Measurements from ENCODE around the gene FBXW10.
"Not testable (repeated sequence)": the region's sequence is repeated elsewhere in the genome, so short reads cannot be mapped to it uniquely, and the experiment has no call there.

Gene FBXW10

GRCh38 chr17:18780991-18781718 lies 37.3 kb downstream of the FBXW10 start, which contains the start of gene TVP23B:
Gene TVP23B, plus strand, starts transcription at chr17:18781183. Its CDS starts 111 bp downstream, at chr17:18781294.
- H3K36me3 Mint-ChIP-seq, H3K9me3 Mint-ChIP-seq, H3K27me3 Mint-ChIP-seq, CTCF ChIA-PET: not testable (repeated sequence)
- Mint-ChIP-seq H3K4me3 (peak within 1 kb of the TSS; percentile 92), H3K4me1 (peaks cover 17% of the 10 kb centered on the region), H3K27ac (peak within 1 kb of the TSS; percentile 97)
- DNase-seq: peak; percentile 97

DNA sequence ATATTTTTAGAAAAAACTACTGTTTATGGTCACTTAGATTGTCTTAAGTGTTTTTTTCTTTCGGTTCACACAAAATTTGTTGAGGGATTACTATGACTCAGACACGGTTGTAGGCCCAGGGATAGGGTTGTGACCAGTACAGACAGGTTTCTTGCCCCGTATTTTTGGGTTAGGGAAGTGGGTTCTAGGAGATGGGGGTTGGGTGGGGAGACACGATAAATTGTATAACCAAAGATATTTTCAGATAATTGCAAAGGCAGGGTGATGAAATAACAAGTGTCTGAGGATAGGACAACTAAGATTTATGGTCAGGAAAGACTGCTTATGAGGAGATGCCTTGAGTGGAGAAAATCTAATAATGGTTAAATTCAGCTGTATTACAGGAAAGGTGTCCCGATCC lies 38.0 kb downstream of the FBXW10 start:
- H3K36me3 Mint-ChIP-seq, H3K27me3 Mint-ChIP-seq, DNase-seq, H3K9me3 Mint-ChIP-seq, CTCF ChIA-PET: not testable (repeated sequence)
- peaks cover 17% of the 10 kb centered on the region for H3K4me1 Mint-ChIP-seq
- peak overlapping the region; percentile 81 for H3K27ac Mint-ChIP-seq
- peak overlapping the region; percentile 71 for H3K4me3 Mint-ChIP-seq

DNA sequence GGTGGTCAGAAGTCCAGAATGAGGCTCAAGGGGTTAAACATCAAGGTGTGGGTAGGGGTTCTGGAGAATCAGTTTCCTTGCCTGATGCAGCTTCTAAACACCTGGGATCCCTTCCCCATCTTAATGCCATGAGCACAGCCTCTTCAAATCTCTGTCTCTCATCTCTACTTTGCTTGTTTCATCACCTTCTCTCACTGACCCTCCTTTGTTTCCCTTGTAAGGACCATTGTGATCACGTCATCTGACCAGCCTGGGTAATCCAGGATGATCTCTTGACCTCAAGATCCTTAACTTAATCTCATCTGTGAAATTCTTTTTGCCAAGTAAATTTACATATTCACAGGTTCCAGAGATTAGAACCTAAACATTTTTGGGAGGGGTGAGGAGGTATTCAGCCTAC lies 42.1 kb downstream of the FBXW10 start:
- H3K36me3 Mint-ChIP-seq, CTCF ChIA-PET, DNase-seq, H3K9me3 Mint-ChIP-seq, H3K27ac Mint-ChIP-seq, H3K27me3 Mint-ChIP-seq, H3K4me3 Mint-ChIP-seq: not testable (repeated sequence)
- peaks cover 19% of the 10 kb centered on the region for H3K4me1 Mint-ChIP-seq

GRCh38 chr17:18786890-18787289 lies 43.0 kb downstream of the FBXW10 start:
- H3K27me3 Mint-ChIP-seq, H3K36me3 Mint-ChIP-seq, H3K27ac Mint-ChIP-seq, H3K9me3 Mint-ChIP-seq, H3K4me3 Mint-ChIP-seq, DNase-seq, CTCF ChIA-PET: not testable (repeated sequence)
- H3K4me1 Mint-ChIP-seq: peaks cover 19% of the 10 kb centered on the region

DNA sequence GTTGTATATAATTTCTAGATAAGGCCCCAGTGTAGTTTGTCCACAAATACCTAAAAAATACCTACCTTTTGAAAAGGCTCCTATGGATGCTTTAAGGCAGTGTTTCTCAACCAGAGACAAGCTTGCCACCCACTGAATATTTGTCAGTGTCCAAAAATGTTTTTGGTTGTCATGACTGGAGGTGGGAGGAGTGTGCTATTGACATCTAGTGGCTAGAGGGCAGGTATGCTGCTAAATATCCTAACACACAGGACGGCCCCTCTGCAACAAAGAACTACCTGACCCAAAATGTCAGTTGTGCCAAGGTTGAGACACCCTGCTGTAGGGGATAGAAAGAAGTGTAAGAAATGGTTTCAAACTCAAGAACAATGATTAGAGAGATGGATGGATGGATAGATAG lies 47.5 kb downstream of the FBXW10 start:
- DNase-seq, H3K4me1 Mint-ChIP-seq, H3K36me3 Mint-ChIP-seq, CTCF ChIA-PET, H3K9me3 Mint-ChIP-seq, H3K4me3 Mint-ChIP-seq, H3K27ac Mint-ChIP-seq, H3K27me3 Mint-ChIP-seq: not testable (repeated sequence)

DNA sequence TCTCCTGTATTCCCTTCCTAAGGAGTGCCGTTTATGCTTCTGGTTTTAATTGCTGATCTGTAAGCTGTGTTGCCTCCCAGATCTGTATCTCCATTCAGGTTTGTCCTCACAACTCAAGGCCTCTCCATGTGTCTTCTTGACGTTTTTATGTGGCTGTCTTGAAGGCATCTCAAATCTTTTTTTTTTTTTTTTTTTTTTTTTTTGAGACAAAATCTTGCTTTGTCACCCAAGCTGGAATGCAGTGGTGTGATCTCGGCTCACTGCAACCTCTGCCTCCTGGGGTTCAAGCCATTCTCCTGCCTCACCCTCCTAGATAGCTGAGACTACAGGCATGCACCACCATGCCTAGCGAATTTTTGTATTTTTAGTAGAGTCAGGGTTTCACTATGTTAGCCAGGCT lies 51.0 kb downstream of the FBXW10 start:
- H3K27me3 Mint-ChIP-seq, H3K4me3 Mint-ChIP-seq, DNase-seq, CTCF ChIA-PET, H3K9me3 Mint-ChIP-seq, H3K4me1 Mint-ChIP-seq, H3K27ac Mint-ChIP-seq: not testable (repeated sequence)
- peaks cover 20% of the 10 kb centered on the region for H3K36me3 Mint-ChIP-seq

DNA sequence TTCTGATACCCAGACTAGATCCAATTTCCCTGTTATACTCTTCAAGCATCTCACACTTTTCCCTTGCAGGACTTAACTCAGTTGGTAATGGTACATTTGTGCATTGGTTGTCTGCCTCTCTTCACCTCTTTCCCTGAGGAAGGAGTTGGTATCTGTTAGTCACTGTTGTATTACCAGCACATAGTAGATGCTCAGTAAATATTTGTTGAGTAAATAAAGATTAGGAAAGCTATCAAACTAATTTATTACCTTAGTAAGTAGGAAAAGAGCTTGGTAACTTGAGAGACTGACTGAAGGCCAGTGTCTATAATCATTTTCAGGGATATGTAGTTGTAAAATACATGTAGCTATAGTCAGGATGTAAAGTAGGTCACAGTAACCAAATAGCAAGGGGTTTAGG lies 53.0 kb downstream of the FBXW10 start:
- CTCF ChIA-PET, H3K4me1 Mint-ChIP-seq, H3K9me3 Mint-ChIP-seq, H3K27me3 Mint-ChIP-seq, H3K4me3 Mint-ChIP-seq, H3K27ac Mint-ChIP-seq, DNase-seq: not testable (repeated sequence)
- peaks cover 21% of the 10 kb centered on the region for H3K36me3 Mint-ChIP-seq

DNA sequence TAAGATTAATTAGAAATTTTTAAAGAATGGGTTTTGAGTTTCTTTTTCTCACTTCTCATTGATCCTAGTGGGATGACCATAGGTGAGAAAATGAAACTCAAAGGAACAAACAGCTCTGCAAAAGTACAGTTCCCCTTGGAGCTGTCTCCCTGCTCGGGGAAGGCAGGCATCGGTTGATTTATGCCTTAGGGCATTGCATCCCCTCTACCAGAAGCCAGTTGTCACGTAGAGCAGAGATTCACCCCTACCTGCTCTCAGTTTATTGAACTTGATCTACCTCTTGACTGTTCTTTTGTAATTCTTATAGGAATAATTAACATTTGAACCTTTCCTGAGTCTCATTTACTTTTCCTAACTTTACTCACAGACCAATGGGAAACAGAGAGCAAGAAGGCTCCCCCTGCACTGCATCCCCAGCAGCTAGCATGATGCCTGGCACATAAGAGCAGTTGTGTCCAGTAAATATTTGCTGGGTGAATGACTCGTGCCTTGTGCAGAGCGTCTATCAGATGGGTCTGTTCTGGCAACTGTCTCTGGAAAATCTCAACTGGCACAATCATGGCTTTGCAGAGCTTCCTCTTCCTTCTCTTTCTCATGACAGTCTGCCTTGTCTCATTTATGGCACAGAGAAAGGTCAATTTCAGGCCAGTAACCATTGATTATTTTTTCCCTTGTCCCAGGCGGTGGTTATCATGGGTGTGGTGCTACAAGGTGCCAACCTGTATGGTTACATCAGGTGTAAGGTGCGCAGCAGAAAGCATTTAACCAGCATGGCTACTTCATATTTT lies 59.8 kb downstream of the FBXW10 start:
- H3K36me3 Mint-ChIP-seq: peaks cover 20% of the 10 kb centered on the region
- H3K9me3 Mint-ChIP-seq, H3K4me3 Mint-ChIP-seq, CTCF ChIA-PET, H3K27ac Mint-ChIP-seq, H3K4me1 Mint-ChIP-seq, DNase-seq, H3K27me3 Mint-ChIP-seq: not testable (repeated sequence)

- H3K27me3 Mint-ChIP-seq, H3K9me3 Mint-ChIP-seq, H3K36me3 Mint-ChIP-seq, DNase-seq, H3K27ac Mint-ChIP-seq, CTCF ChIA-PET, H3K4me1 Mint-ChIP-seq, H3K4me3 Mint-ChIP-seq: not testable (repeated sequence)
Observed at GRCh38 chr17:18815924-18816323, 72.1 kb downstream of the FBXW10 start.

DNA sequence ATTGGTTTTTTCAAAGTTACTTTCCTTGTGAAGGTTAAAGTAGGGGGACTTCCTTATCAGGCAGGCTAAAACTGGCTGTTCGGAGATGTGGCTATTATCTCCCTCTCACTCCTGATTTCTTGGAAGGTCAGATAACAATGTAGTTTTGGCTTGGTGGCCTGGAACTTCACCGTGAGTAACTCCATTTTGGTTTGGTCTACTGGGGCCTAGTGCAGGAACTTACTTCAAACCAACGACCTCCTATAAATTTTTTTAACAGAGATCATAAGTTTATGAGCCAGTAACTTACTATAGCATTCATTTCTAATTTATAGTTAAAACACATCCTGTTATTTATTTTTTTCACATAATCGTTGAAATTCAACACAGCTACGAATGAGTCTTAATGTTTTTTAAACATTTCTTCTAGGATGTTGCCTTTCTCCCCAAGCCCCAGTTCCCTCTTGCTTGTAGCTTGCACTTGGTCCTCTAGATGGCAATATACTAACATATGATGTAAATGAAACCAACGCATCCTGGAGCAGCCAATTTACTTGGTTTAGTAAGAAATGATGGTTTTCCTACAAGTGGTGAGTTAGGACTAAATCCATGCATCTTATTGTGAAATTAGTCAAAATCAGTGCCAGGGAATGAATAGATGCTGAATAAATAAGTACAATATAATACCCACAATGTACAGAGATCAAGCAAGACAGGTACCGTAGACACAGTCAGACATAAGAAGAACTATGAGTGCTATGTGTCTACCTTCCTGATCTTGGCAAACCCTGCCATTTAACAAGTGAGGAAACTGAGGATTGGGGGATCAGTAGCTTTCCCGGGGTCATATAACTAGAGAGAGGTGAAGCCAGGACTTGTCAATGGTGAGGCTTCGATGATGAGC lies 72.9 kb downstream of the FBXW10 start:
- peak; percentile 62 for DNase-seq
- H3K36me3 Mint-ChIP-seq, H3K4me1 Mint-ChIP-seq, H3K4me3 Mint-ChIP-seq, H3K9me3 Mint-ChIP-seq, CTCF ChIA-PET, H3K27ac Mint-ChIP-seq: not testable (repeated sequence)
- H3K27me3 Mint-ChIP-seq: peaks cover 11% of the 10 kb centered on the region

DNA sequence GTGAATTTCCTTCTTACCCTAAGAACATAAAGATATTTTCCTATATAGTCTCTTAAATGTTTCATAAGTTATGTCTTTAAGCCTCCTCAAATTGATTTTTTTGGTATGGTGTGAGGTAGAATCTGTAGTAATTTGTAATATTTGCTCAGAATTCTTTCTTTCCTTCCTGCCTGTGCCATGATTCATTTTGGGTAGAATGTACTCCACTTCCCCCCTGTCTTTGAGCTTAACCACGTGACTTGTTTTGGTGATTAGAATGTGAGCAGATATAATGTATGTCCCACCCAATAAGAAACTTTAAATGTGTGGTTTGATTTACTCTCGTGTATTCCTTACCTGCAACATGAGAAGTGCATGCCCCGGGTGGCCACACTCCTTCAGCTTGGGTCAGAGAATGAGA lies 77.6 kb downstream of the FBXW10 start:
- H3K4me3 Mint-ChIP-seq, CTCF ChIA-PET, H3K9me3 Mint-ChIP-seq, DNase-seq, H3K4me1 Mint-ChIP-seq, H3K27ac Mint-ChIP-seq, H3K36me3 Mint-ChIP-seq: not testable (repeated sequence)
- peaks cover 19% of the 10 kb centered on the region for H3K27me3 Mint-ChIP-seq

DNA sequence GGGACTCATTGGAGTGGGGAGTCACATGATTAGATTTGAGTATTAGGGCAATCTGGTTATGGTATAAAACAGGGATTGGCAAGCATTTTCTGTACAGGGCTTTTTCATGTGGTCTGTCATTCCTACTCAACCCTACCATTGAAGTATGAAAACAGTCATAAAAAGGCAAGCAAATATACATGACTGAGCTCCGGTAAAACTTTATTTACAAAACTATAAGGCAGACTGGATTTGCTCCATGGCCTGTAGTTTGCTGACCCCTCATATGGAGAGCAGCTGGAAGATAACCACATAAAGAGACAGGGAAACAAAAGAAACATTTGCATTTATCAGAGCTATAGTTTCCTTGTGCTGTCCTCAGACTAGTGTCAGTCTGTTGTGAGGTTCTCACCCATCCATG lies 83.8 kb downstream of the FBXW10 start:
- DNase-seq, H3K27me3 Mint-ChIP-seq, H3K4me3 Mint-ChIP-seq, H3K36me3 Mint-ChIP-seq, H3K27ac Mint-ChIP-seq, CTCF ChIA-PET, H3K4me1 Mint-ChIP-seq, H3K9me3 Mint-ChIP-seq: not testable (repeated sequence)

Measured in activated naive CD4-positive, alpha-beta T cell treated with anti-CD3 and anti-CD28 coated beads, Interleukin-2, amount 10 ng/mL, durations not matched to agents 7 days and 5 days (primary cell).